GM12878 (cell line): ENCODE measurements around the gene TMEM253. TPM values are rescaled to one million over a fixed set of nuclear protein-coding genes. Genes with fewer than 3 reads are reported as not detected.

Source experiments
- BHLHE40 ChIP-seq, 2 experiments: fragments of 450-650 bp in 1 of 2; IDR thresholded peaks; 2 replicates each; pipeline ENCODE4 v1.6.1; 2011 to 2017; ENCODE audit warnings: low read depth in 2 of 2, borderline replicate concordance in 1 of 2, improper control_type of control experiment in 1 of 2, low read length in 1 of 2, mild to moderate bottlenecking in 1 of 2
- BMI1 ChIP-seq: fragments of 450-650 bp; IDR thresholded peaks from 2 replicates; pipeline ENCODE4 v1.6.1; 2016; ENCODE audit warnings: mild to moderate bottlenecking, moderate library complexity, borderline replicate concordance
- EZH2 ChIP-seq: IDR thresholded peaks from 2 replicates; pipeline ENCODE4 v1.6.1; 2012; ENCODE audit warnings: low read depth, mild to moderate bottlenecking, control low read depth, inconsistent platforms, low read length, borderline replicate concordance; ENCODE audit not compliant: control insufficient read depth
- GATAD2B ChIP-seq: fragments of 450-650 bp; conservative IDR thresholded peaks from 2 replicates; pipeline ENCODE4 v1.6.1; 2017; ENCODE audit warnings: low read depth, mild to moderate bottlenecking, moderate library complexity
- HDAC6 ChIP-seq: fragments of 200-600 bp; sonication (generic); IDR thresholded peaks from one replicate; pipeline ENCODE4 v1.8.0; 2017; ENCODE audit warnings: antibody characterized with exemption; ENCODE audit not compliant: unreplicated experiment
- IKZF2 ChIP-seq, 2 experiments: fragments of 450-650 bp; IDR thresholded peaks; 2 replicates each; pipeline ENCODE4 v1.6.1; 2017; ENCODE audit warnings: mild to moderate bottlenecking in 2 of 2, moderate library complexity in 2 of 2
- JUNB ChIP-seq: IDR thresholded peaks from 2 replicates; pipeline ENCODE4 v1.6.1; 2016; ENCODE audit warnings: antibody characterized with exemption, mild to moderate bottlenecking
- KLF5 ChIP-seq: fragments of 450-650 bp; IDR thresholded peaks from 2 replicates; pipeline ENCODE4 v1.6.1; 2014; ENCODE audit warnings: mild to moderate bottlenecking; ENCODE audit not compliant: partially characterized antibody
- MEF2A ChIP-seq: IDR thresholded peaks from 2 replicates; pipeline ENCODE4 v1.6.1; 2011; ENCODE audit warnings: low read depth, mild to moderate bottlenecking, low read length, moderate library complexity; ENCODE audit not compliant: insufficient read depth
- MTA3 ChIP-seq: IDR thresholded peaks from 2 replicates; pipeline ENCODE4 v1.6.1; 2012; ENCODE audit warnings: low read length, inconsistent platforms, borderline replicate concordance
- NR2C1 ChIP-seq: fragments of 450-650 bp; IDR thresholded peaks from 2 replicates; pipeline ENCODE4 v1.6.1; 2017; ENCODE audit warnings: antibody characterized with exemption, mild to moderate bottlenecking, moderate library complexity
- NR2C2 ChIP-seq: IDR thresholded peaks from 2 replicates; pipeline ENCODE4 v1.6.1; 2011; ENCODE audit warnings: borderline replicate concordance, low read depth; ENCODE audit not compliant: control insufficient read depth, insufficient read length
- PAX5 ChIP-seq: IDR thresholded peaks from 2 replicates; pipeline ENCODE4 v1.6.1; 2011; ENCODE audit warnings: low read depth, low read length, borderline replicate concordance
- POLR2A ChIP-seq: IDR thresholded peaks from 2 replicates; pipeline ENCODE4 v1.6.1; 2011; ENCODE audit warnings: low read depth, mild to moderate bottlenecking, low read length
- POLR2AphosphoS2 ChIP-seq: IDR thresholded peaks from 2 replicates; pipeline ENCODE4 v1.6.1; 2011; ENCODE audit warnings: low read depth, mild to moderate bottlenecking, low read length, improper control_type of control experiment, moderate library complexity
- RCOR1 ChIP-seq: conservative IDR thresholded peaks from 2 replicates; pipeline ENCODE4 v1.6.1; 2012; ENCODE audit warnings: low read depth, low read length, improper control_type of control experiment
- SPI1 ChIP-seq: IDR thresholded peaks from 2 replicates; pipeline ENCODE4 v1.6.1; 2011; ENCODE audit warnings: low read depth, mild to moderate bottlenecking, low read length, moderate library complexity, borderline replicate concordance; ENCODE audit not compliant: insufficient read depth
- TCF7 ChIP-seq: IDR thresholded peaks from 2 replicates; pipeline ENCODE4 v1.6.1; 2014; ENCODE audit warnings: antibody characterized with exemption, borderline replicate concordance
- YY1 ChIP-seq: IDR thresholded peaks from 2 replicates; pipeline ENCODE4 v1.6.1; 2011; ENCODE audit warnings: low read depth, mild to moderate bottlenecking, low read length
- polyA plus RNA-seq, 11 experiments: library from polyadenylated mRNA; depleted of rRNA in 4 of 11; unstranded in 6 of 11; stranded (reverse) in 5 of 11; fragments of >200 nt; fragmentation: Nextera tagmentation in 4 of 11; fragmentation: Illumina TruSeq in 1 of 11; extraction: Ambion mirVana in 4 of 11; extraction: Trizol in 1 of 11; gene quantifications; 1 replicate in 1 of 11; 2 replicates in 10 of 11; pipeline versions ENCODE4 v1.2.1 to v1.2.3, GENCODE V29; 2011 to 2016; ENCODE audit warnings: inconsistent platforms in 2 of 11, missing spikeins in 2 of 11, low read depth in 1 of 11
- total RNA-seq, 4 experiments: library from RNA; depleted of rRNA in 3 of 4; stranded (reverse); fragments of >200 nt in 3 of 4; fragmentation: Illumina TruSeq in 1 of 4; extraction: Trizol in 1 of 4; gene quantifications; 2 replicates each; pipeline versions ENCODE4 v1.2.1 to v1.2.3, GENCODE V29; 2013 to 2021
- TF ChIP-seq, protein P1 (sequence below): fragments of 450-650 bp; formaldehyde crosslinking; IDR thresholded peaks from 2 replicates; pipeline ENCODE4 v1.4.0; 2020; ENCODE audit warnings: mild to moderate bottlenecking, moderate library complexity
- TF ChIP-seq, protein P2 (sequence below): fragments of 450-650 bp; IDR thresholded peaks from 2 replicates; pipeline ENCODE4 v1.6.1; 2017; ENCODE audit warnings: low read depth, mild to moderate bottlenecking, moderate library complexity
- TF ChIP-seq, protein P3 (sequence below): fragments of 450-650 bp; IDR thresholded peaks from 2 replicates; pipeline ENCODE4 v1.6.1; 2017; ENCODE audit warnings: mild to moderate bottlenecking, moderate library complexity

Gene TMEM253
- total and polyA plus RNA-seq, 10 of the 15 experiments (the other 5 are each of a cell fraction or from before 2014, with no cell fraction given), result 0.11 to 0.48 TPM; not detected in 8

DNA sequence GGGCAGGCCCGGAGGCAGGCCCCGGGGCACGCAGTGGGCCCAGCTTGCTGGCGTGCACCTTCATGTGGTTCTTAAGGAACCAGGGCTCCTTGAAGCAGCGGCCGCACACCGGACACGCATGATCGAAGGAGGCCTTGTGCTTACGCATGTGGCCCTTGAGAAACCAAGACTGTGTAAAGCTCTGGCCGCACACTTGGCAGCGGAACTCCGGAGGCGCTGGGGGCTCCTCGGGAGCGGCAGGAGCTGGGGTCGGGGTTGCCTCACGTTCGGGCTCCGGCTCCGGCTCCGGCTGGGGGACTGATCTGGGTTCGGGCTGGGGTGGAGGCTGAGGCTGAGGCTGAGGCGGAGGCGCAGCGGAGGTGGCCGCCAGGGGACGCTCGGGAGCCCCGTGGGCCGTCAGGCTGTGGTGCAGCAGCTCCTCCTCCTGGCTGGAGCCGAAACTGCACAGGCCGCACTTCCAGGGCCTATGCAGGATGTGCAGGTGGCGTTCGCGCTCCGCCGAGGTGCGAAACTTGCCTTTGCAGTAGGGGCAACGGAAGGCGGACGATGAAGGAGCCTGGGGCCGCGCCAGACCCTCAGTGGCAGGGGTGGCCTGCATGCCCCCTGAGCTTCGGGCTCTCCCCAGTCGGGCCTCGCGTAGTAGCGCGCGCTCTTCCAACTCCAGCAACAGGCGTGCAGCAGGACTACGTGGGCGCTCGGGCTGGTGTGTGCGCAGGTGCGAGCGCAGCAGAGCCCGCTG is 8.4 kb upstream of the TMEM253 start (continued):
- TF ChIP-seq, protein P1, sequence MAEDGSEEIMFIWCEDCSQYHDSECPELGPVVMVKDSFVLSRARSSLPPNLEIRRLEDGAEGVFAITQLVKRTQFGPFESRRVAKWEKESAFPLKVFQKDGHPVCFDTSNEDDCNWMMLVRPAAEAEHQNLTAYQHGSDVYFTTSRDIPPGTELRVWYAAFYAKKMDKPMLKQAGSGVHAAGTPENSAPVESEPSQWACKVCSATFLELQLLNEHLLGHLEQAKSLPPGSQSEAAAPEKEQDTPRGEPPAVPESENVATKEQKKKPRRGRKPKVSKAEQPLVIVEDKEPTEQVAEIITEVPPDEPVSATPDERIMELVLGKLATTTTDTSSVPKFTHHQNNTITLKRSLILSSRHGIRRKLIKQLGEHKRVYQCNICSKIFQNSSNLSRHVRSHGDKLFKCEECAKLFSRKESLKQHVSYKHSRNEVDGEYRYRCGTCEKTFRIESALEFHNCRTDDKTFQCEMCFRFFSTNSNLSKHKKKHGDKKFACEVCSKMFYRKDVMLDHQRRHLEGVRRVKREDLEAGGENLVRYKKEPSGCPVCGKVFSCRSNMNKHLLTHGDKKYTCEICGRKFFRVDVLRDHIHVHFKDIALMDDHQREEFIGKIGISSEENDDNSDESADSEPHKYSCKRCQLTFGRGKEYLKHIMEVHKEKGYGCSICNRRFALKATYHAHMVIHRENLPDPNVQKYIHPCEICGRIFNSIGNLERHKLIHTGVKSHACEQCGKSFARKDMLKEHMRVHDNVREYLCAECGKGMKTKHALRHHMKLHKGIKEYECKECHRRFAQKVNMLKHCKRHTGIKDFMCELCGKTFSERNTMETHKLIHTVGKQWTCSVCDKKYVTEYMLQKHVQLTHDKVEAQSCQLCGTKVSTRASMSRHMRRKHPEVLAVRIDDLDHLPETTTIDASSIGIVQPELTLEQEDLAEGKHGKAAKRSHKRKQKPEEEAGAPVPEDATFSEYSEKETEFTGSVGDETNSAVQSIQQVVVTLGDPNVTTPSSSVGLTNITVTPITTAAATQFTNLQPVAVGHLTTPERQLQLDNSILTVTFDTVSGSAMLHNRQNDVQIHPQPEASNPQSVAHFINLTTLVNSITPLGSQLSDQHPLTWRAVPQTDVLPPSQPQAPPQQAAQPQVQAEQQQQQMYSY (CRISPR knock-in tag), result no peak
- TF ChIP-seq IKZF2 (IDR thresholded peaks at IDR 0.05), result no peak
- no peak for TF ChIP-seq SPI1
- no peak for TF ChIP-seq HDAC6
- no peak for TF ChIP-seq POLR2AphosphoS2
- TF ChIP-seq RCOR1, result no peak
- TF ChIP-seq MTA3, result no peak
- peak; percentile 24 to 58; a peak in 1 of 4 replicates for TF ChIP-seq BHLHE40 (IDR thresholded peaks at IDR 0.05; ENCODE audit: borderline replicate concordance in 1 of 2, low read depth in 2 of 2, low read length in 1 of 2)
- TF ChIP-seq JUNB, result no peak
- TF ChIP-seq NR2C1, result no peak
- TF ChIP-seq BMI1, result no peak
- peak; percentile 66 for TF ChIP-seq PAX5
- no peak for TF ChIP-seq POLR2A
- TF ChIP-seq MEF2A, result no peak
- TF ChIP-seq, protein P2, sequence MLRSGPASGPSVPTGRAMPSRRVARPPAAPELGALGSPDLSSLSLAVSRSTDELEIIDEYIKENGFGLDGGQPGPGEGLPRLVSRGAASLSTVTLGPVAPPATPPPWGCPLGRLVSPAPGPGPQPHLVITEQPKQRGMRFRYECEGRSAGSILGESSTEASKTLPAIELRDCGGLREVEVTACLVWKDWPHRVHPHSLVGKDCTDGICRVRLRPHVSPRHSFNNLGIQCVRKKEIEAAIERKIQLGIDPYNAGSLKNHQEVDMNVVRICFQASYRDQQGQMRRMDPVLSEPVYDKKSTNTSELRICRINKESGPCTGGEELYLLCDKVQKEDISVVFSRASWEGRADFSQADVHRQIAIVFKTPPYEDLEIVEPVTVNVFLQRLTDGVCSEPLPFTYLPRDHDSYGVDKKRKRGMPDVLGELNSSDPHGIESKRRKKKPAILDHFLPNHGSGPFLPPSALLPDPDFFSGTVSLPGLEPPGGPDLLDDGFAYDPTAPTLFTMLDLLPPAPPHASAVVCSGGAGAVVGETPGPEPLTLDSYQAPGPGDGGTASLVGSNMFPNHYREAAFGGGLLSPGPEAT, result no peak
- TF ChIP-seq NR2C2, result no peak
- no peak for TF ChIP-seq TCF7
- peak; percentile 61; the same call in 1 of the 2 replicates for TF ChIP-seq GATAD2B
- peak; percentile 91 for TF ChIP-seq YY1
- no peak for TF ChIP-seq KLF5
- no peak for TF ChIP-seq EZH2
- TF ChIP-seq, protein P3, sequence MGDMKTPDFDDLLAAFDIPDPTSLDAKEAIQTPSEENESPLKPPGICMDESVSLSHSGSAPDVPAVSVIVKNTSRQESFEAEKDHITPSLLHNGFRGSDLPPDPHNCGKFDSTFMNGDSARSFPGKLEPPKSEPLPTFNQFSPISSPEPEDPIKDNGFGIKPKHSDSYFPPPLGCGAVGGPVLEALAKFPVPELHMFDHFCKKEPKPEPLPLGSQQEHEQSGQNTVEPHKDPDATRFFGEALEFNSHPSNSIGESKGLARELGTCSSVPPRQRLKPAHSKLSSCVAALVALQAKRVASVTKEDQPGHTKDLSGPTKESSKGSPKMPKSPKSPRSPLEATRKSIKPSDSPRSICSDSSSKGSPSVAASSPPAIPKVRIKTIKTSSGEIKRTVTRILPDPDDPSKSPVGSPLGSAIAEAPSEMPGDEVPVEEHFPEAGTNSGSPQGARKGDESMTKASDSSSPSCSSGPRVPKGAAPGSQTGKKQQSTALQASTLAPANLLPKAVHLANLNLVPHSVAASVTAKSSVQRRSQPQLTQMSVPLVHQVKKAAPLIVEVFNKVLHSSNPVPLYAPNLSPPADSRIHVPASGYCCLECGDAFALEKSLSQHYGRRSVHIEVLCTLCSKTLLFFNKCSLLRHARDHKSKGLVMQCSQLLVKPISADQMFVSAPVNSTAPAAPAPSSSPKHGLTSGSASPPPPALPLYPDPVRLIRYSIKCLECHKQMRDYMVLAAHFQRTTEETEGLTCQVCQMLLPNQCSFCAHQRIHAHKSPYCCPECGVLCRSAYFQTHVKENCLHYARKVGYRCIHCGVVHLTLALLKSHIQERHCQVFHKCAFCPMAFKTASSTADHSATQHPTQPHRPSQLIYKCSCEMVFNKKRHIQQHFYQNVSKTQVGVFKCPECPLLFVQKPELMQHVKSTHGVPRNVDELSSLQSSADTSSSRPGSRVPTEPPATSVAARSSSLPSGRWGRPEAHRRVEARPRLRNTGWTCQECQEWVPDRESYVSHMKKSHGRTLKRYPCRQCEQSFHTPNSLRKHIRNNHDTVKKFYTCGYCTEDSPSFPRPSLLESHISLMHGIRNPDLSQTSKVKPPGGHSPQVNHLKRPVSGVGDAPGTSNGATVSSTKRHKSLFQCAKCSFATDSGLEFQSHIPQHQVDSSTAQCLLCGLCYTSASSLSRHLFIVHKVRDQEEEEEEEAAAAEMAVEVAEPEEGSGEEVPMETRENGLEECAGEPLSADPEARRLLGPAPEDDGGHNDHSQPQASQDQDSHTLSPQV, result peak; percentile 96
